HG02571 (cell line): ENCODE measurements around the gene HEXB.
"Not testable (repeated sequence)": the region's sequence is repeated elsewhere in the genome, so short reads cannot be mapped to it uniquely, and the experiment has no call there.

Experiments used
- ATAC-seq: cut with Tn5 transposase; IDR thresholded peaks from one replicate; pipeline ENCODE4 v1.9.1; 2021; ENCODE audit warnings: mild to moderate bottlenecking, moderate library complexity; ENCODE audit not compliant: unreplicated experiment

Gene HEXB

DNA sequence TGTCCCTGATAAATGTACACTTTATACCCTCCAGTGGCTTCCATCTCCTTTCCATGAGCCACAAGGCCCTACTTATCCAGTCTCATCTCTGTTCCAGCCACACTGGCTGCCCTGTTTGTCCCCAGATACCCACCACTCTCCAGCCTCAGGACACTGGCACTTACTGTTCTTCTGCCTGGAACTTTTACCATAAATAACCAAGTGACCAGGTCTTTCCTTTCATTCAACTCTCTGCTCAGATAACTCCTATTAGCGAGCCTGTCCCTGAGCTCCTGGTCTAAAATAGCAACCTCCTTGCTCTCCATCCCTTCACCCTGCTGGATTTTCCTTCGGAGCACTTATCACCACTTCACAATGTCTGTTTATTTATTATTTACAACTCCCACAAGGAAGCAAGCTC is 27.9 kb upstream of the HEXB start:
- no peak for ATAC-seq

DNA sequence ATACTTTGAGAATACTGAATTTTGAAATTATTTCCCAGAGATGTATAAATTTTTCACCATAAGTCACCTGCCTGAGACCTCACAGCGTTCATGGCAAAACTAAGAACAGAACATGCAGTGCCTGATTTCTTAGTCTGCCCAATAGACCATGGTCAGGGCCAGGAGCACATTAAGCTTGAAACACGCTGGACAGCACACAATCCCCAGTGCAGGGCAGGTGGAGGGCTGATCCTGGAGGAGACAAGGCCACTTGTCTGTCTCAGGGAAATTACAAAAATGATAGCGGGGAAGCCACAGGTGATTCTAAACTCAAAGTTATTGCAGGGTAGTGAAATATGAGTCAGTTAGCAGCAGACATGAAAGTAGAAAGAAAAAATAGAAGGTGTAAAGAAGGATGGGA is 25.9 kb upstream of the HEXB start:
- no peak for ATAC-seq

DNA sequence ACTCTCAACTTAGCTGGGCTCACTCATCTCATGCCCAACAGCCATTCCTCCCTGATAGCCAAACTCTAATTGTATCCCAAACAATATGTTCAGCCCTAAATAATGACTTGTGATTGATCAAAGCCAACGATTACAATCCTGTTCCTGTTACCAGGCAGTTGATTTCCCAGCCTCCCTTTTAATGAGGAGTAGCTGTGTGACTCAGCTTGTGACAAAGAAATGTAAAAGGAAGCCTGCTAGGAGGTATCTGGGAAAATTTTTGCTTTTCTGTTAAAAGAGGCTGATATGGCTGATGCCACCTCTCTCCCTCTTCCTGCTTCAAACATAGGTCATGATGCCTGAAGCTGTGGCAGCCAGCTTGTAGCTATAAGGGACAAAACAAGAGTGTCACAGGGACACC is 24.9 kb upstream of the HEXB start:
- no peak for ATAC-seq

DNA sequence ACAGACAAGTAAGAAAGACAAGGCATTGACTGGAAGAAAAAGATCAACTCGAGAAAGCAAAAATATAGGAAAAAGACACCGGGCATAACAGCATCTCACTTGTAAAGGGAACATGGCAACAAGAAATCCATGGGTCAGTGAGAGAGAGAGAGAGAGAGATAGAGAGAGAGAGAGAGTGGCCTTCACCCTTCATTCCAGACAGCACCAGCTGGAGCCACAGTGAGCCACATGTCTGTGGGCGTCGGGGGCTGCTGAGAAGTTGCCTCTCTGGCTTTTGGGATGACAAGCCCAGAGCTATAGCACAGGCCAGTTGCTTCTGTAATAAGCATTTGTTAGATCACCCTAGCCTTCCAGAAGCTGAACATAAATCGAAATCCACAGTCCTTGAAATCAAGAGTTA is 24.2 kb upstream of the HEXB start:
- no peak for ATAC-seq

DNA sequence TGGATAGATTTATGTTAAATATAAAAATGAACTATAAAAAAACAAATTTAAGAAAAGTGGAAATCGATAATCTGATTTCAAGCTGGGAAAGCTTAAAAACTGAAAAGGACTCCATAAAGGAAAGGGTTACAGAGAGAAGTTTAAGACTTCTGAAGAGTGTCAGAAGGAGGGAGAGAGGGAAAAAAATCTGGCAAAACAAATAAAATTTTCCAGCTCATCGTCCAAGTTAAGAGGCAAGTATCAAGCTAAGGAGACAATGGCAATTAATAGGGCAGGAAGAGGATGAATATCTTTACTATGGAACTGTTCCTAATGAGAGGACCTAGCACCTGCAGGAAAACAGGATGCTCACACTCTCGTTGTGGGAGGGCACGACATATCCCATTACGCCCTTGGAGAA is 20.5 kb upstream of the HEXB start:
- no peak for ATAC-seq

DNA sequence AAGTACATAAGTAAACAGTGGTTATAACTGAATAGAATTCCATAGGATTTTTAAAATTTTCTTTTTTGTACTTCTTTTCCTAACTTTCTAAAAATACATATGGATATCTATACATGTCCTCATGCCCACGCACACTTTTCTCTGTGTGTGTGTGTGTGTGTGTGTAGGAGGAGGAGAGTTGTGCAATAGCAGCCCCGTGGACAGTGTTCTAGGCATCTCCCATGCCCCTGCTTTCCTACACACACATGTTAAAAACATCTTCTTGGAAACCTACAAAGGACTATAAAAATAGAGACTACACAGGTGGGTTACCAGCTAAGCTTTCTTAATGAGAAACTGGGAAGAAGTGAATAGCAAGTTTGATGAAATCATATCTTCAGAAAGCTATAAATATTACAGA is 19.8 kb upstream of the HEXB start:
- ATAC-seq: no peak

DNA sequence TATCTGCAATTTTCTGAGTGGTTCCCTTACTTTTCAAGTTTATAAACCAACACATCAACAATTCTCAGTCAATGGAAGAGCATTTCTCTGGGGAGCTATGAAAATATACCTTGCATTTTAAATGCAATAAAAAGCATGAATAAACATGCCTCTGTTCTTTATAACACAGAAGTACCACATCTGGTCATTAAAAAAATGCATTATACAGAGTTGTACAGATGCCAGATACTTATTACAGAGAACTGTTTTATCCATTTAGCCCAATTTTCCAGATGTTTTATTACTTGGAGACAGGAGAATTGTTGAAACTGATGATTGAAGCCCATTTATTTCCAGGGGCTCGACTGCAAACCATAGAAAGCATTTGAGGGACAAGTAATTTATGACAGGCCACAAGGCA is 19.2 kb upstream of the HEXB start:
- ATAC-seq: no peak

DNA sequence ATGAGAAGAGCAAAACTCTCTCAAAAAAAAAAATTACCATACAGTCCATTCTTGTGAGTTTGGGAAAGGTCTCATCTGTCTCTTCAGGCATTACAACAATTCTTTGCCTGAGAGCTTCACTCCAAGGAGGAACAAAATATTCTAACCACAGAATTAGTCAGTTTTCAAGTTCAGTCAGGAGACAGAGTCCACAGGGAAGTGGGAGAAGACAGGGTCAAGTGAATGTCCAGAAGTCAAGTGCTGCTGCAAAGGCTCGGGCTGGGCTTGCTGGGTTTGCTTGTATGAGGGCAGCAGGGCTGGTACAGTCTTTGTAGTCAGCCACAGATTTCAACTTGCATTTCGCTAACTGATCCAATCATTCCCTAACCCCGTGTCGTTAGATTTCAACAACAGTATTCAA is 17.6 kb upstream of the HEXB start:
- no peak for ATAC-seq

DNA sequence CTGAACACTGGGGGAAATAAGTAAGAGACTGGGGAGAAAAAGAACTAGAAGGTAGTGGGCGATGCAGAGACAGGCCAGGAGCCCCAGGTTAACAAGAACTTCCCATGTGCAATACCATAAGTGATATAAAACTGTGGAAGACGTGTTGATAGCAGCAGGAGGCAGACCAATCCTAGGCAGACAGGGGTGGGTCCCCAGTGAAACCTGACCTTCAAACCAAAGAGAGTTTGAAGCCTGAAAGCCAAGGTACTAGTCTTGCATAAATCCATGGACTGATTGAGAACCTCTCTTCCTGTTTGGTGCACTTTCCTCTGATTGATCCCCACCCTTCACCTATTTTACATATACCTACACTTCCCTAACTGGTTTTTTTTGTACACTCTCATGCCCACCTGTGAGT is 15.2 kb upstream of the HEXB start:
- no peak for ATAC-seq

DNA sequence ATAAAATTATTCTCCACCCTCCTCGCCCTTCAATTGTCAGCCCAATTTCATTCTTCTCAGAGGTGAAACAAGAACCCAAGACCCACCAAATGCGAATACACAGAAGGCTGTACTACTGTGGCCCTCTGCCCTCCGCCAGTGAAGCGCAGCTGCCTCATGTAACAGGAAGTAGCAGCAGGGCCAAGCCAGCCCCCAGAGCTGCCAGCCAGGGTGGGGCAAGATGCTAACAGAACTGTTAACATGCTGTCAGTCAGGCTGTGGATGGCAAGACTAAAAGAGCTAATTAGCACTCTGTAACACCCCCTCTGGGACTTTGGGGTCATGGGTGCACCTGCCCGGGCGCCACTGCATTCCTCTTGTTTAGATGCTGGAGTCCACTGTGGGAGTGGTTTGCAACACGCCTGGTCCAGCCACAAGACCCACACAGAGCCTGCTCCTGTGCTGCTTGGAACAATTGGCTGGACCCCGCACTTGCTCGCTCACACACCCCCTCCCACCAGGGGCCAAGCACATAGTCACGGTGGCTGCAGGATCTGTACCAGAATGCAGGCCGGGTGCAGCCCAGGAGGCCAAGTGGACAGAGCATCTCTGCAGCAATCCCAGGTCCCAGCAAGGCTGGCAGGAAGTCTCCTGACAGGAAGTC is 14.5 kb upstream of the HEXB start:
- ATAC-seq: no peak

DNA sequence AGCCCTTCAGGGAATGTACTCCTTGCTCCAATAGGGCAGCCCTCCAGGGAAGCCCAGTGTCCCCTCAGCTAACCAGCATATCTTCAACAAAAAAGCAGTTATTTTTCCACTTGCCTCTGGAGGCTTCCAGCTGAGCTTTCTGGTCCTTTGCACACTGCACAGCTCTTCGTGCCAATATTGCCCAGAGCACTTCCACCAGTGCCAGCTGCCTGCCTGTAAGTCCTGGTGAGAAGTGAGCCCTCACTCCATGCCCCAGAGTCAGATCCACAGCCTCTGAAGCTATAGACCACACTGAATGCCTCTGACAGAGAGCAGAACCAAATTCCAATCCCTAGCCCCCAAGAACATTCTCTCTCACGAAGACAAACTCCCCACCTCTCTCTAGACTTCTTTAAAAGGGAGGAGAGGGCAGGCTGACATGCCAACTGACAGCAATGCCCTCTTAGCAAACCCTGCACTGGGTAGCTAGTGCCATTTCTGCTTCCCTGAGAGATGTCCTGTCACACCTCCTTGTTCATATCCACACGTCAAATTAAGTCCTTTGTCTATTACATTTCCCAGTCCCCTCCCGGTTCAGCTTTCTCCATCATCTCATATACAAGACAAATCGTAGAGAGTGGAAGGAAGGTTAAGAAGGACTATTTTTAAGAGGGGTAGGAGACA is 12.7 kb upstream of the HEXB start:
- ATAC-seq: no peak

DNA sequence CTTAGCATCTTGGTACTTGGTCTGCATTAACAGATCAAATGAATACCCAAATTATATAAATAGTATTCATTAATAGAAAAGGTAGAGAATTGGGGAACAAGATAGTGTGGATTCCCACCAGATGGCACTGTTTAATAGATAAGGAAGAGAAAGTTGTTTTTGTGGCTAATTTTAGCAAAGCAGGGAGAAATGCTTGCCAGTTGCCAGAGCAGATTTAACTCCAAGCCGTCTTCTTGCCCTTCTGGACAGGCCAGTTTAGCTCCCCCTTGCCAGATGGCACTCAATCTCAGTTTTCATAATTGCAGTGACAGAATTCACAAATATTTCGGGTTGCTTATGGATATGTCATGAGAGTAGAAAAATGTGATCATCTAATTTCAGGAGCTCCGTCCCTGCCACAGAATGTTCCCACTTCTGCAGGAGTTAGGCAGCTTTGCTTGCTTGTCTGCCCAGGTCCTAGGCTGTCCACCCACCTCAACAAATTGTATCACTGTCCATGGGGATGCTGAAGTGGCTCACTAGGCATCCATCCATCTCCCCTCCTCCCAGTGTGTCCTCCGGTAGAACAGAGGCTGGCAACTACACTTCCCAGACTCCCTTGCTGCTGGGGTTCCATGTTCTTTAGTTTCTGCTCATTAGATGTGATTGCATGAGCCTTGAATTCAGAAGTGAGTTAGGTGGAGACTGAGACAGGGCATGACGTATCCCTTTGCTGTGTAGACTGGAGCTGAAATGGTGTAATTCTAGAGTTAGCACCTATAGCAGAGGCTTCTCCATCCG is 11.8 kb upstream of the HEXB start:
- ATAC-seq: no peak

DNA sequence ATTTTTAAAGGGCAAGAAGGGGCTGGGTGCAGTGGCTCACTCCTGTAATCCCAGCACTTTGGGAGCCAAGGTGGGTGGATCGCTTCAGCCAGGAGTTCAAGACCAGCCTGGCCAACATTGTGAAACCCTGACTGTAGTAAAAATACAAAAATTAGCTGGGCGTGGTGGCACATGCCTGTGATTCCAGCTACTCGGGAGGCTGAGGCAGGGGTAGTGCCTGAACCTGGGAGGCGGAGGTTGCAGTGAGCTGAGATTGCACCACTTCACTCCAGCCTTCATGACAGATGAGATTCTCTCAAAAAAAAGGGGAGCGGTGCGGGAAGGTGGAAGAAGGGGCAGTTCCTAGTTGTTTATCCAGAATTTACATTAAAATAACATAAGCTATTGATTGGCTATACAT is 8.6 kb upstream of the HEXB start:
- not testable (repeated sequence) for ATAC-seq

DNA sequence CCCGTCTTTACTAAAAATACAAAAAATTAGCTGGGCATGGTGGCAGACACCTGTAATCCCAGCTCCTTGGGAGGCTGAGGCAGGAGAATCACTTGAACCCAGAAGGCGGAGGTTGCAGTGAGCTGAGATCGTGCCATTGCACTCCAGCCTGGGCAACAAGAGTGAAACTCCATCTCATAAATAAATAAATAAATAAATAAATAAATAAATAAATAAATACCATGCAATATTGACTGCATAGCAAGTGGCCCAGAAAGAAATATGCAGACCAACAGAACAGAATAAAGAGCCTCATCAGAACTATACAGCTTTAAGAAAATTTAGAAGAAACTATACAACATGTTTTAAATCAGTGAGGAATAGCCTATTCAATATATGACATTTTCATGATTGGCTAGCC is 6.9 kb upstream of the HEXB start:
- ATAC-seq: not testable (repeated sequence)

DNA sequence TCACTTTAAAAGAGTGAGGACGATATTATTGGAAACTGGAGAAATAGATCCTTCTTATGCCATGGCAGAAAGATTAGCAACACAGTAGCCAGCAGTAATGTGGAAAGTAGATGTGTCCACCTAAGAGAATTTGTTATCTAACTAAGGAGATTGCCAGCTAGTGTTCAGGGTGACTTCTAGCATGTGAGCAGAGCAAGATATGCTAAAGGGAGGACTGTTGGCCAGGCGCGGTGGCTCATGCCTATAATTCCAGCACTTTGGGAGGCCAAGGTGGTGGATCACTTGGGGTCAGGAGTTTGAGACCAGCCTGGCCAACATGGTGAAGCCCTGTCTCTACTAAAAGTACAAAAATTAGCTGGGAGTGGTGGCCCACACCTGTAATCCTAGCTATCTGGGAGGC is 5.7 kb upstream of the HEXB start:
- not testable (repeated sequence) for ATAC-seq

DNA sequence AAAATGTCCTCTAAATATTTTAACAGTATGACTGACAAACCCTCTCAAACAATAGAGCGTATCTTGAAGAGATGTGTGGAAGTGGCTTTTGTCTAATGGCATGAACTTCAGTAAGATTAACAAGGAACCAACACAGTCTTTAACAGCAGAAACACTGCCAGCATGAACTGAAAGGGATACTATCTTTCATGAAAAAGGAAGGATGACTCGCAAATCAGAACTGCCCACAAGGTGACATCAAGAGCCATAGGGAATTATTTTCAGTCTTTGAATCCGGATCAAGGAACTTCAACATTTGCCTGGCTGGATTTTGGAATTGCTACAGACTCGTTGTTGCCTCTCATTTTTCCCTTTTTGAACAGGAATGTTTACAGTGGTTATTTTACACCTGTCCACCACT is 5.1 kb upstream of the HEXB start:
- no peak for ATAC-seq

DNA sequence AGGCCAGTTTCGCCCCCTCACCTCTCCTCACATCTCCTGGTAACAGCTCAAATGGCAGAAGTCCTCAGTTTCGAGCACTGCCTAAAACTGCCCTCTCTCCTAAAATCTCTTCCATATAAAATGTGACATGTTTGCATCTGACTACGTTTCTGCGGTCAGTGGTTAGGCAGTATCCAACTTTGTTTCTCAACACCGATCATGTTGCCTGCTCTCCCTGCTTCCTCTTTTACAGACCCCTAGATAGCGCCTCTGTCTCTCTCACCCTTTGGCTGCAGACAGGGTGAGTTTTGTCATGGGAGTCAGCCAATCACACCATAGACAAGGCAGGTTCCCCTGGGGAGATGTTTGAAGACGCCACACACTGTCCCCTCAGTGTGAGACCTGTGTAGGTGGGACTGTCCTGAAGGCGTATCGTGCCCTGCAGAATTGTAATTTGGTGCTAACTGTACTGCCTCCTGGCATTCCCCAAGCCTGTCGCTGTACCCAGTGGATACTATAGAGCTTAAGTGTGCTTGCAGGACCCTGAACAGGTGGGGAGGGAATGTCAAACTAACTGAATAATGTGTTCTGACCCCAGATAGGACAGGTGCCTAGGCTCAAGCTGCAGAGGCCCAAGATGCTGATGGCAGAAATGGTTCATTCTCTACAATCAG is 1.1 kb downstream of the HEXB start:
- peak; percentile 33 for ATAC-seq

DNA sequence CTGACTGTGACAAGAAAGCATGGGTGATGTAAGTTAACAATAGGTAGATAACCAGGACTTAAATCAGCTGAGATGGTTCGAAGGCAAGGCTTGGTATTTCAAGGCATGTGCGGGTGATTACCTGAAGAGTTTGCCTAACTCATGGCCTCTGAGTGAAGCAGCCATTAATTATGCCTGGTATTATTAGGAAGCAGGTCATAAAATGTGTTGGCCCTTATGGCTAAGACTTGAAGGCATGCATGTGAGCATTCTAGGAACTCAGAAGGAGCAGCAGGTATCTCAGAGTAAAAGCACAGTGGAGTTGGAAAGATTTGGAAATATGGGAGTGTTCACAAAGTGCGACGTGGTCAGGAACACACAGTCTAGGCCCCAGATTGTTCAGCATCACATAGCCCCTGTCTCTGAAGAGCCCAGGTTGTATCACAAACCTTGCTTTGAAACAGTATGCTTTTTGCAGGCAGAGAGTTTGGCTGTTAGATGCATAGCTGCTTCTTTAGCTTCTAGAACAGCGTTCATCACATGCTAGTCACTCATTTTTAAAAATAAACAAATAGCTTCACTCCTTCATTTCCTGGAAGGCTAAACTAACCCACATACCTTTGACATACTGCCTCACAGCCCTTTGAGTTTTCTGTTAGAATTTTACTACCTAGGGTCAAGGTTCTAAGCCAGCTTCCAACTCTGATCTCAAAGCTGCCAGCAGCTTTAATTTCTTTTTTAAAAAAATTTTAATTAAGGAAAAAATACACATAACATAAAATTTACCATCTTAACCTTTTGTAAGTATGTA is 2.1 kb downstream of the HEXB start:
- no peak for ATAC-seq

DNA sequence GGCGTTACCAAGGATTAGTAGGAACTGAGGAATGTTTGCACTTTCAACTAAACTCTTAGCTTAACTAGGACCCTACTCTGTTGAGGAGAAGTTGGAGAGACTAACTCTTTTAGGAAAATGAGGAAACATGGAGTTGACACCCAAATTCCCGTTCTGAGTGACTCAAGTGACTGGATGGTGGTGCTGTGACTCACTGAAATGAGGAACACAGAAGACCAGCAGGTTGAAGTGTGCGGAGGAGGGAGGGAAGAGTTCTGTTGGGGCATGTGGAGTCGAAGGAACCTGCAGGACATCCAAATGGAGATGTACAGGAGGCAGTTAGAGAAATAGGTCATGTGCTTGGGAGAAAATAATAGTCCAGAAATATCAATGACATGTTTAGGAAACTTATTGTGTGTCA is 8.2 kb downstream of the HEXB start:
- ATAC-seq: no peak

DNA sequence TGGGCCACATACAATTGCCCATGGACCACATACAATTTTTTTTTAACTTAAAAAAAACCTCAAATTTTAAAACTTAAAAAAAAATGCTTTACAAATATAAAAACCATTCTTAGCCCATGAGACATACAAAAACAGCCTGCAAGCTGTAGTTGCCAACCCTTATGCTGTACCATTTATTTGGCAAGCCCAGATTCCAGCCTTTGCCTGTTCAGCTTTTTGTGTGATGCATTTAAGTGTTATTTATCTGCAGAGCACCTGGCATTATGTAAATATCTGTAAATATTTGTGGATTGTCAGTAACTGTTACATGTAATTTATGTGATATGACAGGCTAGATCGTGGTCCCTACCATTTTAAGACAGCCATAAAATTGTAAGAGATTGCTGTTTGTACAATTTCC is 32.6 kb downstream of the HEXB start:
- no peak for ATAC-seq

DNA sequence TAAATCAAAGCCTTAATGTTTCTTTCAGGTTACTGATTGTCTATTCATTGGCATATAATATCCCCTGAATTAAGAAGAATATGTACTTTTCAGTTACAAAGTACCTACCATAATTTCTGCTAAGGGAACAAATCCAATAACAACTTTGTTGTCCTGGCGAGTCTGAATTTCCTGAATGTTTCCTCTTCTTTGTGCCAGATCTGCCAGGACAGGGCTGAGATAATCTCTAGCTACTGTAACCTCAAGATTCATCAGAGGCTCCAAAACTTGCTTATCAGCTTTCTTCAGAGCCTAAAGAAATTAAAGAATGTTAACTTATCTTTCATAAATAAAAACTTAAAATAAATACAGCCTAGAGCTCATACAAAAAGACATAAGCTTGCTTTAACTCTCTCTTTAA is 37.2 kb downstream of the HEXB start:
- no peak for ATAC-seq
